OCI-LY3 (cell line): ENCODE data around the gene WDR5.

ENCODE experiments used
- H2AFZ ChIP-seq: fragments of 200-600, 300-600 bp; shearing (Covaris generic); 2 replicates; pipeline ENCODE4 v1.6.0; 2014; ENCODE audit warnings: antibody characterized with exemption, low read depth, low read length
- H3K27ac ChIP-seq: fragments of 200-600, 300-600 bp; sonication (generic); 2 replicates; pipeline ENCODE4 v1.5.1; 2014; ENCODE audit warnings: mild to moderate bottlenecking, low read length, moderate library complexity, mixed read lengths
- H3K27me3 ChIP-seq: fragments of 200-600, 300-600 bp; sonication (generic); 2 replicates; pipeline ENCODE4 v1.6.1; 2014; ENCODE audit warnings: low read depth, low read length, mixed read lengths
- H3K36me3 ChIP-seq: fragments of 200-600, 300-600 bp; sonication (generic); replicated peaks from 2 replicates; pipeline ENCODE3; 2014; ENCODE audit warnings: low read depth, low read length, mixed read lengths
- H3K4me1 ChIP-seq: fragments of 300-600, 200-600 bp; sonication (generic); 2 replicates; pipeline ENCODE4 v1.6.1; 2014; ENCODE audit warnings: low read length, mixed read lengths
- H3K4me2 ChIP-seq: fragments of 200-600, 300-600 bp; sonication (generic); 2 replicates; pipeline ENCODE4 v1.6.1; 2014; ENCODE audit warnings: low read length, mixed read lengths
- H3K4me3 ChIP-seq: fragments of 300-600, 200-600 bp; sonication (generic); 2 replicates; pipeline ENCODE4 v1.5.1; 2014; ENCODE audit warnings: antibody characterized with exemption, mild to moderate bottlenecking, low read length, moderate library complexity
- H3K79me2 ChIP-seq: fragments of 300-600, 200-600 bp; shearing (Covaris generic); 2 replicates; pipeline ENCODE4 v1.6.1; 2014; ENCODE audit warnings: mild to moderate bottlenecking, low read length, mixed read lengths
- H3K9ac ChIP-seq: fragments of 300-600, 200-600 bp; shearing (Covaris generic); 2 replicates; pipeline ENCODE4 v1.6.0; 2014; ENCODE audit warnings: mild to moderate bottlenecking, low read length, moderate library complexity
- H3K9me3 ChIP-seq: fragments of 200-600, 300-600 bp; shearing (Covaris generic); 2 replicates; pipeline ENCODE4 v1.6.1; 2014; ENCODE audit warnings: low read length, mixed read lengths; ENCODE audit not compliant: insufficient read depth
- H4K20me1 ChIP-seq: fragments of 200-600, 300-600 bp; sonication (generic); 2 replicates; pipeline ENCODE4 v1.6.1; 2016; ENCODE audit warnings: low read length, mixed read lengths; ENCODE audit not compliant: insufficient read depth
- CTCF ChIP-seq: fragments of 200-600, 300-600 bp; sonication (generic); IDR thresholded peaks from 2 replicates; pipeline ENCODE4 v1.5.1; 2014; ENCODE audit warnings: antibody characterized with exemption, low read length, low read depth
- EZH2phosphoT487 ChIP-seq: fragments of 200-600 bp; shearing (Covaris generic); IDR thresholded peaks from 2 replicates; pipeline ENCODE4 v1.6.1; 2018; ENCODE audit warnings: antibody characterized with exemption, mixed run types, low read depth

Gene WDR5

GRCh38 chr9:134192951-134193731 is 57.3 kb downstream of the WDR5 start:
- no peak overlapping the region for H3K4me2 ChIP-seq
- no peaks in the 10 kb centered on the region for H3K9me3 ChIP-seq
- no peaks in the 10 kb centered on the region for H3K27me3 ChIP-seq
- H3K4me1 ChIP-seq, result peaks cover 6% of the 10 kb centered on the region
- H3K27ac ChIP-seq, result no peak overlapping the region
- H3K79me2 ChIP-seq, result no peaks in the 10 kb centered on the region
- H3K36me3 ChIP-seq, result no peaks in the 10 kb centered on the region
- H2AFZ ChIP-seq, result no peak overlapping the region
- no peaks in the 10 kb centered on the region for H4K20me1 ChIP-seq
- TF ChIP-seq EZH2phosphoT487 (no peak), CTCF (no peak)
- no peak overlapping the region for H3K4me3 ChIP-seq
- H3K9ac ChIP-seq, result no peak overlapping the region

GRCh38 chr9:134193912-134194535 is 58.1 kb downstream of the WDR5 start:
- Histone ChIP-seq H3K79me2 (no peaks in the 10 kb centered on the region), H3K27me3 (no peaks in the 10 kb centered on the region), H3K9me3 (no peaks in the 10 kb centered on the region), H4K20me1 (no peaks in the 10 kb centered on the region), H2AFZ (no peak overlapping the region), H3K4me3 (no peak overlapping the region), H3K9ac (no peak overlapping the region), H3K4me2 (no peak overlapping the region), H3K36me3 (no peaks in the 10 kb centered on the region), H3K27ac (no peak overlapping the region), H3K4me1 (peaks cover 6% of the 10 kb centered on the region)
- TF ChIP-seq EZH2phosphoT487, result no peak

- no peak overlapping the region for H3K4me2 ChIP-seq
- H3K9me3 ChIP-seq, result no peaks in the 10 kb centered on the region
- peaks cover 6% of the 10 kb centered on the region for H3K4me1 ChIP-seq
- H3K4me3 ChIP-seq, result no peak overlapping the region
- no peak overlapping the region for H3K27ac ChIP-seq
- no peaks in the 10 kb centered on the region for H3K36me3 ChIP-seq
- H3K27me3 ChIP-seq, result 0 out of 2 replicates have a peak, but pooled peaks cover under 1% of the 10 kb centered on the region
- no peak overlapping the region for H3K9ac ChIP-seq
- TF ChIP-seq EZH2phosphoT487, result no peak
- TF ChIP-seq CTCF, result no peak
- peak overlapping the region; percentile 29; the same call in 1 of the 2 replicates for H2AFZ ChIP-seq
- no peaks in the 10 kb centered on the region for H4K20me1 ChIP-seq
- no peaks in the 10 kb centered on the region for H3K79me2 ChIP-seq
Measured at GRCh38 chr9:134195558-134195957, 59.7 kb downstream of the WDR5 start.

- peaks cover 7% of the 10 kb centered on the region; the same call in 1 of the 2 replicates for H3K27me3 ChIP-seq
- H3K4me2 ChIP-seq, result no peak overlapping the region
- H3K27ac ChIP-seq, result no peak overlapping the region
- no peaks in the 10 kb centered on the region for H4K20me1 ChIP-seq
- no peak overlapping the region for H3K9ac ChIP-seq
- H3K9me3 ChIP-seq, result no peaks in the 10 kb centered on the region
- no peaks in the 10 kb centered on the region for H3K79me2 ChIP-seq
- no peaks in the 10 kb centered on the region for H3K36me3 ChIP-seq
- no peak overlapping the region for H2AFZ ChIP-seq
- peaks cover 6% of the 10 kb centered on the region for H3K4me1 ChIP-seq
- TF ChIP-seq CTCF (no peak), EZH2phosphoT487 (no peak)
- H3K4me3 ChIP-seq, result no peak overlapping the region
Measured at GRCh38 chr9:134196911-134197310, 61.0 kb downstream of the WDR5 start.
